HG02973 (cell line): ENCODE results near the gene RAB11FIP3.

ENCODE experiments used
- ATAC-seq: cut with Tn5 transposase; IDR thresholded peaks from one replicate; pipeline ENCODE4 v1.9.1; 2021; ENCODE audit warnings: moderate library complexity; ENCODE audit not compliant: unreplicated experiment

The RAB11FIP3 gene

GRCh38 chr16:549544-550263, 124.3 kb downstream of the RAB11FIP3 start:
- ATAC-seq = no peak

- ATAC-seq = no peak
Measured at GRCh38 chr16:551210-551609, 125.8 kb downstream of the RAB11FIP3 start.

GRCh38 chr16:552171-552570, 126.7 kb downstream of the RAB11FIP3 start:
- ATAC-seq = no peak

GRCh38 chr16:553601-554296, 128.3 kb downstream of the RAB11FIP3 start:
- ATAC-seq = no peak

- ATAC-seq = no peak
Measured at GRCh38 chr16:554297-554621, 128.8 kb downstream of the RAB11FIP3 start.

GRCh38 chr16:554640-555365, 129.4 kb downstream of the RAB11FIP3 start:
- no peak for ATAC-seq

GRCh38 chr16:555528-556473, 130.4 kb downstream of the RAB11FIP3 start:
- ATAC-seq = no peak

- ATAC-seq = no peak
Measured at GRCh38 chr16:556474-557173, 131.2 kb downstream of the RAB11FIP3 start.

GRCh38 chr16:557463-558297, 132.2 kb downstream of the RAB11FIP3 start:
- no peak for ATAC-seq

GRCh38 chr16:558298-559020, 133.0 kb downstream of the RAB11FIP3 start:
- ATAC-seq = no peak

- no peak for ATAC-seq
Measured at GRCh38 chr16:559021-559380, 133.6 kb downstream of the RAB11FIP3 start.

GRCh38 chr16:559411-560203, 134.2 kb downstream of the RAB11FIP3 start:
- no peak for ATAC-seq

- no peak for ATAC-seq
Measured at GRCh38 chr16:560204-560700, 134.8 kb downstream of the RAB11FIP3 start, which contains the start of gene PRR35. PRR35 (plus strand) TSS chr16:560394; CDS start chr16:563295, 2,901 bp downstream.

- no peak for ATAC-seq
Measured at GRCh38 chr16:560701-561412, 135.4 kb downstream of the RAB11FIP3 start.

GRCh38 chr16:561413-561794, 136.0 kb downstream of the RAB11FIP3 start:
- ATAC-seq = no peak

- no peak for ATAC-seq
Measured at GRCh38 chr16:561957-562938, 136.8 kb downstream of the RAB11FIP3 start.
